OCI-LY3 (cell line): ENCODE data around the gene CARHSP1.

Experiments used
- EZH2phosphoT487 ChIP-seq: fragments of 200-600 bp; shearing (Covaris generic); IDR thresholded peaks from 2 replicates; pipeline ENCODE4 v1.6.1; 2018; ENCODE audit warnings: antibody characterized with exemption, mixed run types, low read depth
- TF ChIP-seq, protein P1 (sequence below): fragments of 200-600, 300-600 bp; sonication (generic); IDR thresholded peaks from 2 replicates; pipeline ENCODE4 v1.5.1; 2014; ENCODE audit warnings: antibody characterized with exemption, low read length, low read depth

DNA sequence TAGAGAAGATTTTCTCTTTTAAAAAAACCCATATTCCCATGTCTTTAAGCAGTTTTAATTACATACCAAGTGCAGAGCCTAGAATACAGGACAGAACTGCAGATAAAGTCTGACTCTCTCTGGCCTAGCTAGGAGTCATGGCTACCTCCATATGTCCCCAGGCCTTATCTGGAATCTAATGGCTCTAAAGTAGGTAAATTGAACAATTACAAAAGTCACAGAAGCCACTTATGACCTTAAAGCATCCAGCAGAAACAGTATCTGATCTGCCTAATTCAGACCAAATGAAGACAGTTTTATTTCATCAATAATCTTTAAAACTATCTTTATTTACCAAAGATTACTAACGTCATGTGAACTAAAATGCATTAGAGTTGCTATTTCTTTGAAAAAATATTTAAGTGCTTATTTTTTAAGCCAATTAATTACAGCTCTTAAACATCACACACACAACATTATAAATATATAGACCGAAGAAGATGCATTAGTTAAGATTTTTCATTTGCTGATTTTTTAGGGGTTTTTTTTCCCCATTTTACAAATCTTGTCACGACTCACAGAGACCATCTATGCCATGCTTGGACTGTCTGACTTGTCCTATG lies 42.4 kb downstream of the CARHSP1 start:
- TF ChIP-seq, protein P1, sequence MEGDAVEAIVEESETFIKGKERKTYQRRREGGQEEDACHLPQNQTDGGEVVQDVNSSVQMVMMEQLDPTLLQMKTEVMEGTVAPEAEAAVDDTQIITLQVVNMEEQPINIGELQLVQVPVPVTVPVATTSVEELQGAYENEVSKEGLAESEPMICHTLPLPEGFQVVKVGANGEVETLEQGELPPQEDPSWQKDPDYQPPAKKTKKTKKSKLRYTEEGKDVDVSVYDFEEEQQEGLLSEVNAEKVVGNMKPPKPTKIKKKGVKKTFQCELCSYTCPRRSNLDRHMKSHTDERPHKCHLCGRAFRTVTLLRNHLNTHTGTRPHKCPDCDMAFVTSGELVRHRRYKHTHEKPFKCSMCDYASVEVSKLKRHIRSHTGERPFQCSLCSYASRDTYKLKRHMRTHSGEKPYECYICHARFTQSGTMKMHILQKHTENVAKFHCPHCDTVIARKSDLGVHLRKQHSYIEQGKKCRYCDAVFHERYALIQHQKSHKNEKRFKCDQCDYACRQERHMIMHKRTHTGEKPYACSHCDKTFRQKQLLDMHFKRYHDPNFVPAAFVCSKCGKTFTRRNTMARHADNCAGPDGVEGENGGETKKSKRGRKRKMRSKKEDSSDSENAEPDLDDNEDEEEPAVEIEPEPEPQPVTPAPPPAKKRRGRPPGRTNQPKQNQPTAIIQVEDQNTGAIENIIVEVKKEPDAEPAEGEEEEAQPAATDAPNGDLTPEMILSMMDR: no peak
- no peak for TF ChIP-seq EZH2phosphoT487
